ENCODE results near the gene HOXC4. TPM values are rescaled to one million over a fixed set of nuclear protein-coding genes. Genes with fewer than 3 reads are reported as not detected.
"Not testable (repeated sequence)": the region's sequence is repeated elsewhere in the genome, so short reads cannot be mapped to it uniquely, and the experiment has no call there.

The HOXC4 gene
- total RNA-seq, 4 donors from 2014 or later: 0.69 to 5.7 (median 2.7) TPM

GRCh38 chr12:54040648-54041047 is 13.0 kb upstream of the HOXC4 start:
- ATAC-seq: no peak
- WGBS, 2 donors (ENCODE audit: low coverage in 1 of 2): 66 to 74% methylated on average over 3 of the region's 3 CpGs
- no peak overlapping the region for H3K27ac ChIP-seq
- H3K4me1 ChIP-seq: peaks cover 0 to 16% (median 4%) of the 10 kb centered on the region in 3 donors
- peaks cover 22% of the 10 kb centered on the region for H3K27me3 ChIP-seq
- no peaks in the 10 kb centered on the region for H3K36me3 ChIP-seq
- TF ChIP-seq POLR2AphosphoS5 (IDR thresholded peaks at IDR 0.05): no peak
- no peak for TF ChIP-seq EP300 (IDR thresholded peaks at IDR 0.05)
- no peak for TF ChIP-seq CTCF (IDR thresholded peaks at IDR 0.05)
- no peak for TF ChIP-seq POLR2A (IDR thresholded peaks at IDR 0.05)
- H3K9me3 ChIP-seq: no peaks in the 10 kb centered on the region
- H3K4me3 ChIP-seq: no peak overlapping the region

GRCh38 chr12:54041097-54041690 is 12.4 kb upstream of the HOXC4 start:
- H3K27me3 ChIP-seq: peaks cover 28% of the 10 kb centered on the region

GRCh38 chr12:54042033-54042432 is 11.6 kb upstream of the HOXC4 start:
- not testable (repeated sequence) for H3K4me3 ChIP-seq, H3K36me3 ChIP-seq, H3K9me3 ChIP-seq, ATAC-seq, H3K27ac ChIP-seq
- WGBS, 2 donors (ENCODE audit: low coverage in 1 of 2): 88% methylated on average over 4 of the region's 6 CpGs; no CpG with 5 or more reads in 1 of the 2 donors
- peaks cover 0 to 16% (median 4%) of the 10 kb centered on the region in 3 donors for H3K4me1 ChIP-seq
- peaks cover 31% of the 10 kb centered on the region for H3K27me3 ChIP-seq

More at GRCh38 chr12:54041097-54041690, 12.4 kb upstream of the HOXC4 start:
- Histone ChIP-seq H3K4me3 (no peak overlapping the region), H3K9me3 (no peaks in the 10 kb centered on the region), H3K36me3 (no peaks in the 10 kb centered on the region), H3K4me1 (peaks cover 0 to 16% (median 4%) of the 10 kb centered on the region in 3 donors), H3K27ac (no peak overlapping the region)
- ATAC-seq: no peak
- TF ChIP-seq POLR2A (IDR thresholded peaks at IDR 0.05) (no peak), CTCF (IDR thresholded peaks at IDR 0.05) (no peak), EP300 (IDR thresholded peaks at IDR 0.05) (no peak), POLR2AphosphoS5 (IDR thresholded peaks at IDR 0.05) (no peak)
- 93 to 100% methylated on average over 1 to 2 of the region's 2 CpGs for WGBS, 2 donors (ENCODE audit: low coverage in 1 of 2)

- TF ChIP-seq EP300 (IDR thresholded peaks at IDR 0.05) (no peak), CTCF (IDR thresholded peaks at IDR 0.05) (no peak), POLR2AphosphoS5 (IDR thresholded peaks at IDR 0.05) (no peak), POLR2A (IDR thresholded peaks at IDR 0.05) (no peak)
- Histone ChIP-seq H3K4me1 (peaks cover 0 to 11% (median 6%) of the 10 kb centered on the region in 3 donors), H3K36me3 (no peaks in the 10 kb centered on the region), H3K27ac (no peak overlapping the region), H3K4me3 (no peak overlapping the region), H3K27me3 (peaks cover 41% of the 10 kb centered on the region), H3K9me3 (no peaks in the 10 kb centered on the region)
- WGBS, 2 donors (ENCODE audit: low coverage in 1 of 2): 0 to 68% methylated on average over 1 to 3 of the region's 6 CpGs
- no peak for ATAC-seq
Observed at GRCh38 chr12:54042970-54043853, 10.4 kb upstream of the HOXC4 start.

- WGBS, 2 donors (ENCODE audit: low coverage in 1 of 2): 67 to 87% methylated on average over 4 of the region's 5 CpGs
- no peaks in the 10 kb centered on the region for H3K36me3 ChIP-seq
- no peak overlapping the region for H3K4me3 ChIP-seq
- ATAC-seq: no peak
- no peak overlapping the region for H3K27ac ChIP-seq
- no peak for TF ChIP-seq POLR2A (IDR thresholded peaks at IDR 0.05)
- TF ChIP-seq EP300 (IDR thresholded peaks at IDR 0.05): no peak
- TF ChIP-seq POLR2AphosphoS5 (IDR thresholded peaks at IDR 0.05): no peak
- H3K4me1 ChIP-seq: peaks cover 0 to 3% (median 0%) of the 10 kb centered on the region in 3 donors
- H3K9me3 ChIP-seq: no peaks in the 10 kb centered on the region
- peaks cover 45% of the 10 kb centered on the region for H3K27me3 ChIP-seq
Observed at GRCh38 chr12:54044425-54045103, 9.1 kb upstream of the HOXC4 start.
